ENCODE measurements around the gene MRPL40.

GRCh38 chr22:19405652-19406051 is 26.7 kb upstream of the MRPL40 start:
- TF ChIP-seq CTCF (IDR thresholded peaks at IDR 0.05), result no peak
- TF ChIP-seq POLR2A (IDR thresholded peaks at IDR 0.05), result no peak

Measured in uterus (tissue), 2 donors.